Mucosa of gallbladder (tissue), 1 donor: ENCODE measurements around the gene VWC2. TPM values are rescaled to one million over a fixed set of nuclear protein-coding genes. Genes with fewer than 3 reads are reported as not detected.
A peak's percentile ranks its signal among the peaks of the same experiment; 100 is the strongest.

Experiments
- DNase-seq: peaks from one replicate; pipeline ENCODE4 v3.0.0-alpha.2; 2020; ENCODE audit warnings: low spot score
- total RNA-seq: library from RNA; stranded (reverse); gene quantifications from one replicate; pipeline ENCODE4 v1.2.1, GENCODE V29; 2021
- donor health status: DM: no; HTN: no; CAD: no.

VWC2 gene
- total RNA-seq, 1 donor from 2014 or later, result 0.23 TPM

- peak; percentile 41 for DNase-seq
Observed at GRCh38 chr7:49783446-49783845, 10.0 kb downstream of the VWC2 start.

- no peak for DNase-seq
Observed at GRCh38 chr7:49787980-49788379, 14.5 kb downstream of the VWC2 start.

- DNase-seq, result no peak
Observed at GRCh38 chr7:49788455-49789059, 15.1 kb downstream of the VWC2 start.

GRCh38 chr7:49789736-49790135 is 16.3 kb downstream of the VWC2 start:
- no peak for DNase-seq

- DNase-seq, result no peak
Observed at GRCh38 chr7:49790209-49790608, 16.8 kb downstream of the VWC2 start.

GRCh38 chr7:49791088-49791741 is 17.8 kb downstream of the VWC2 start:
- no peak for DNase-seq

GRCh38 chr7:49797987-49798660 is 24.7 kb downstream of the VWC2 start:
- no peak for DNase-seq

- DNase-seq, result no peak
Observed at GRCh38 chr7:49800031-49800430, 26.6 kb downstream of the VWC2 start.

- DNase-seq, result no peak
Observed at GRCh38 chr7:49802600-49802999, 29.2 kb downstream of the VWC2 start.

- DNase-seq, result no peak
Observed at GRCh38 chr7:49803812-49804211, 30.4 kb downstream of the VWC2 start.

GRCh38 chr7:49805371-49806007 is 32.1 kb downstream of the VWC2 start:
- no peak for DNase-seq

GRCh38 chr7:49812534-49812933 is 39.1 kb downstream of the VWC2 start:
- no peak for DNase-seq

- no peak for DNase-seq
Observed at GRCh38 chr7:49817279-49817678, 43.8 kb downstream of the VWC2 start.

- no peak for DNase-seq
Observed at GRCh38 chr7:49821181-49821580, 47.7 kb downstream of the VWC2 start.

GRCh38 chr7:49822856-49823255 is 49.4 kb downstream of the VWC2 start:
- no peak for DNase-seq

- no peak for DNase-seq
Observed at GRCh38 chr7:49823566-49823965, 50.1 kb downstream of the VWC2 start.

- DNase-seq, result no peak
Observed at GRCh38 chr7:49839863-49840645, 66.6 kb downstream of the VWC2 start.

GRCh38 chr7:49840751-49841405 is 67.4 kb downstream of the VWC2 start:
- no peak for DNase-seq

GRCh38 chr7:49845626-49846025 is 72.2 kb downstream of the VWC2 start:
- DNase-seq, result no peak

- no peak for DNase-seq
Observed at GRCh38 chr7:49848211-49848841, 74.9 kb downstream of the VWC2 start.
